Measurements from ENCODE around the gene MKRN2.

Gene MKRN2

DNA sequence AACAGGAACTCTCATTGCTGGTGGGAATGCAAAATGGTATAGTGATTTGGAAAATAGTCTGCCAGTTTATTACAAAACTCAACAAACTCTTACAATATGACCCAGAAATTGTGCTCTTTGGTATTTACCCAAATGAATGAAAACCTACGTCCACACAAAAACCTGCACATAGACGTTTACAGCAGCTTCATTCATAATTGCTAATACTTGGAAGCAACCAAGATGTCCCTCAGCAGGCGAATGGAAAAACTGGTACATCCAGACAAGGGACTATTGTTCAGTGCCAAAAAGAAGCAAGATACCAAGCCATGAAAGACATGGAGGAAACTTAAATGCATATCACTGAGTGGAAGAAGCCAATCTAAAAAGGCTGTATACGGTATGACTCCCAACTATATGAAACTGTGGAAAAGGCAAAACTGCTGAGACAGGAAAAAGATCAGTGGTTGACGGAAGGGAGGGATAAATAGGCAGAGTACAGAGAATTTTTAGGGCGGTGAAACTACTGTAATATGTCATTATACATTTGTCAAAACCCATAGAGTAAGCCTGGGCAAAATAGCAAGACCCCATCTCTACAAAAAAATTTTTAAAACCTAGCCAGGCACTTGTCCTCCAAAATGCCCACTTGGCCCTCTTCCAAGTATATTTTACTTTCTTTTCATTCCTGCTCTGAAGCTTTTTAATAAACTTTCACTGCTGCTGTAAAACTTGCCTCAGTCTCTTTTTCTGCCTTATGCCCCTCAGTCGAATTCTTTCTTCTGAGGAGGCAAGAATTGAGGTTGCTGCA, 6.7 kb upstream of the MKRN2 start:
- DNase-seq (ENCODE audit: low read depth) = no peak
- no peak overlapping the region for H3K4me3 ChIP-seq (ENCODE audit: control insufficient read depth, low read depth, low read length)
- TF ChIP-seq, protein P1, sequence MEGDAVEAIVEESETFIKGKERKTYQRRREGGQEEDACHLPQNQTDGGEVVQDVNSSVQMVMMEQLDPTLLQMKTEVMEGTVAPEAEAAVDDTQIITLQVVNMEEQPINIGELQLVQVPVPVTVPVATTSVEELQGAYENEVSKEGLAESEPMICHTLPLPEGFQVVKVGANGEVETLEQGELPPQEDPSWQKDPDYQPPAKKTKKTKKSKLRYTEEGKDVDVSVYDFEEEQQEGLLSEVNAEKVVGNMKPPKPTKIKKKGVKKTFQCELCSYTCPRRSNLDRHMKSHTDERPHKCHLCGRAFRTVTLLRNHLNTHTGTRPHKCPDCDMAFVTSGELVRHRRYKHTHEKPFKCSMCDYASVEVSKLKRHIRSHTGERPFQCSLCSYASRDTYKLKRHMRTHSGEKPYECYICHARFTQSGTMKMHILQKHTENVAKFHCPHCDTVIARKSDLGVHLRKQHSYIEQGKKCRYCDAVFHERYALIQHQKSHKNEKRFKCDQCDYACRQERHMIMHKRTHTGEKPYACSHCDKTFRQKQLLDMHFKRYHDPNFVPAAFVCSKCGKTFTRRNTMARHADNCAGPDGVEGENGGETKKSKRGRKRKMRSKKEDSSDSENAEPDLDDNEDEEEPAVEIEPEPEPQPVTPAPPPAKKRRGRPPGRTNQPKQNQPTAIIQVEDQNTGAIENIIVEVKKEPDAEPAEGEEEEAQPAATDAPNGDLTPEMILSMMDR (conservative IDR thresholded peaks at IDR 0.05; ENCODE audit: control insufficient read depth, insufficient read depth, low read depth, low read length) = no peak

DNA sequence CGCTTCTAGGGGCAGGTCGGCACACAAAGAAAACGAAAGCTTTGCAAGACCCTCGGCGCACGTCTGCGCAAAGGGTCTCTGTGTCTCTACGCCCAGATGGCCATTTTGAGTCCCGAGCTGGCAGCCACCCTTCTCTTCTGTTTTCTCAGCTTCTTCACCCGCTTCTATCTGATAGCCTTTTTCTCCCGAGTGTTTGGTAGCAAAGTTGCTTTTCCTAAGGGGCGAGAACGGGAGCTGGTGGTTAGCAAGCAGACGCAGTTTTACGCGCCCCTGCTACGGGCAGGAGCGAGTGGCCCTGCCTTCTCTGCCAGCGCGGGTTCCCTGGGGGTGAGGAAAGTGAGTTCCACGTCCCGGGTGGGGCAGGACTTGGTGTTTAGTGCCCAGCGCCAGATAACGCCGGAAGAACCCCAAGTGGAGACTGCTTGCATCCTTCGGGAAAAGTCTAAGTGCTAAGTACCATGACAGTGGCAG, 2.9 kb upstream of the MKRN2 start:
- peak overlapping the region; percentile 51 for H3K4me3 ChIP-seq (ENCODE audit: control insufficient read depth, low read depth, low read length)
- DNase-seq (ENCODE audit: low read depth) = no peak
- TF ChIP-seq, protein P1 (conservative IDR thresholded peaks at IDR 0.05; ENCODE audit: control insufficient read depth, insufficient read depth, low read depth, low read length) = no peak

DNA sequence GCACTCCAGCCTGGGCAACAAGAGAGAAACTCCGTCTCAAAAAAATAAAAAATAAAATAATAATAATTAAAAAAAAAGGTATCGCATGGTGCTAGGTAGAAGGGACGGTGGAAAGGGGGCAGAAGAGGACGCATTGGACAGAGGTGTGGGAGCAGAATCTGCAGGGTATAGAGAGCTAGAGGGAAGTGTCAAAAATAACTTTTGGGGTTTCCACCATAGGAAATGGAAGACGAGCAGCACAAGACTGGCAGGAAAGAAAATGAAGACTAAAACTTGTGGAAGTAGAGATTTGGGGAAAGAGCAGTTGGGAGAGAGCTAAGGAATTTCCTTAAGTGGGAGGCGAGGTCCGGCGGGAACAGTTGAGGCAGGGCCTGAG, 585 bp upstream of the MKRN2 start:
- DNase-seq (ENCODE audit: low read depth) = no peak
- TF ChIP-seq, protein P1 (conservative IDR thresholded peaks at IDR 0.05; ENCODE audit: control insufficient read depth, insufficient read depth, low read depth, low read length) = no peak
- peak overlapping the region; percentile 74 for H3K4me3 ChIP-seq (ENCODE audit: control insufficient read depth, low read depth, low read length)

DNA sequence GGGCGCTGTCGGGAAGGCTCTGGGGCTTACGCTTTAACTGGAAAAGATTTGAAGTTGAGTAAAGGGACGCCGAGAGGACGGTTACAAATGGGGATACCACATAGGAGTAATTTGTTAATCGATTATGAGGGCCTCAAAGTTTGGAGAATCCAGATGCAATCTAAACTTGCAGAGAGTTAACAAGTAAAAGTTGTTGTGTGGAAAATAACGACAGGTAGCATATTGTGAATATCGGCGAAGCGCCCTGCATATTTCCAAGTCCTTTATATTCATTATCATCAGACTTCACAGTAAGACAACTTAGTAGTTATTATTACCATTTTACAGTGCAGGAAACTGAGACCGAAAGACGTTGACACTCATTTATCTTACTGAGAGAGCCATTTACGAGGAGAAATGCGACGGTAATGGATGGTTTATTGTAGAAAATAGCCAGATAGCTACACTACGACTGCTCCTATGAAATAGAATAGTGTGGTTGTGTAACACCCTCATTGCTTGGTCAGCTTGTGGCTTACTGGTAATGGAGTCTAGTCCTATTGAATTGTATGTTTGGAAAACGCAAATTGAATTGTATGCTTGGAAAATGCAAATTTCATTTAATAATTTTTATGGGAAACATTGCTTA, 700 bp downstream of the MKRN2 start:
- H3K4me3 ChIP-seq (ENCODE audit: control insufficient read depth, low read depth, low read length) = peak overlapping the region; percentile 74
- peak; percentile 56 for DNase-seq (ENCODE audit: low read depth)
- TF ChIP-seq, protein P1 (conservative IDR thresholded peaks at IDR 0.05; ENCODE audit: control insufficient read depth, insufficient read depth, low read depth, low read length) = no peak

DNA sequence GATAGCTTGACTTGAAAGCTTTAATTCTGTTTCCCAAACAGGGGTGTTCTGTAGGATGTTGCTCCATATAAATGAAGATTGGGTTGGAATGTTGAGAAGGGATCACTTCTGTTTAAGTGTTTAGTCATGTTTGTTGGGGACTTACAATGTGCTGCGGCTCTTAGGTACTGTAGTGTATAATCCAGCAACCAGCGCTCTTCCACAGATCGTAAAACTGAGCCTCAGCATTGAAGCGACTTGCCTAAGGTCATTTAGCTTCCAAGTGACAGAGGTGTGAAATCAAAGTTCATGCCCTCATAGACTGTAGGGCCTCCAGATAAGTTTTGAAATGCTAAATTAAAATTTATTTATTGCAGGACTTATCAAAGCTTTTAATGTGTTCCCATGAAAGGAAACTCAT, 1.8 kb downstream of the MKRN2 start:
- DNase-seq (ENCODE audit: low read depth) = no peak
- TF ChIP-seq, protein P1 (conservative IDR thresholded peaks at IDR 0.05; ENCODE audit: control insufficient read depth, insufficient read depth, low read depth, low read length) = no peak
- no peak overlapping the region for H3K4me3 ChIP-seq (ENCODE audit: control insufficient read depth, low read depth, low read length)

DNA sequence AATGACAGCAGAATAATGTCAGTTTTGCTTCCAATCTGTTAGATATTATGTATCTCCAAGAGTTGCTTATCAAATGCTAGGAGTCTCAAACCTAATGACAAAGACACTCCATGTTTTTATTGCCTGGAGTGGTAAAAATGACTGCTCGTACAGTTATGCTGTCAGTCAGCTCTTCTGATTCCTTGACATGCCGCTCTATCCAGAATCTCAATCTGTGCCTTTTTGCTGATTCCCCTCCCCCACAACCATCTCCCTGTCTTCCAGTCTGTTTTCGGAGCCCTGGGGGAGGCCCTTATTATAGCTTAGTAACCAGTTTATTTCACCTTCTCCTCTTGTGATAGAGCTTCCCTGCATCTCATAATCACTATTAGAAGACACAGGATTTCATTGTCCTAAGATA, 2.6 kb downstream of the MKRN2 start:
- DNase-seq (ENCODE audit: low read depth) = no peak
- no peak overlapping the region for H3K4me3 ChIP-seq (ENCODE audit: control insufficient read depth, low read depth, low read length)
- TF ChIP-seq, protein P1 (conservative IDR thresholded peaks at IDR 0.05; ENCODE audit: control insufficient read depth, insufficient read depth, low read depth, low read length) = no peak

All from fibroblast of mammary gland (primary cell).